ENCODE results near the gene TMEM221.

- TF ChIP-seq POLR2A (IDR thresholded peaks at IDR 0.05) (no peak), CTCF (IDR thresholded peaks at IDR 0.05) (no peak)
Observed at GRCh38 chr19:17486545-17487240, 38.2 kb upstream of the TMEM221 start.

Data from suprapubic skin (tissue), 3 donors.